ENCODE results near the gene TSTD2.
"Not testable (repeated sequence)": the region's sequence is repeated elsewhere in the genome, so short reads cannot be mapped to it uniquely, and the experiment has no call there.

The TSTD2 gene

GRCh38 chr9:97630591-97630990, 2.6 kb downstream of the TSTD2 start:
- DNase-seq (ENCODE audit: low read depth): no peak

GRCh38 chr9:97629156-97629555, 4.0 kb downstream of the TSTD2 start:
- no peak for DNase-seq (ENCODE audit: low read depth)

- no peak for DNase-seq (ENCODE audit: low read depth)
Observed at GRCh38 chr9:97628668-97629067, 4.5 kb downstream of the TSTD2 start.

GRCh38 chr9:97627624-97628023, 5.5 kb downstream of the TSTD2 start:
- no peak for DNase-seq (ENCODE audit: low read depth)

- no peak for DNase-seq (ENCODE audit: low read depth)
Observed at GRCh38 chr9:97625620-97626019, 7.5 kb downstream of the TSTD2 start.

- DNase-seq (ENCODE audit: low read depth): no peak
Observed at GRCh38 chr9:97623946-97624345, 9.2 kb downstream of the TSTD2 start.

- DNase-seq (ENCODE audit: low read depth): not testable (repeated sequence)
Observed at GRCh38 chr9:97622483-97622882, 10.7 kb downstream of the TSTD2 start.

- not testable (repeated sequence) for DNase-seq (ENCODE audit: low read depth)
Observed at GRCh38 chr9:97620063-97620462, 13.1 kb downstream of the TSTD2 start.

GRCh38 chr9:97617939-97618416, 15.2 kb downstream of the TSTD2 start:
- DNase-seq (ENCODE audit: low read depth): no peak

GRCh38 chr9:97615439-97616072, 17.6 kb downstream of the TSTD2 start:
- DNase-seq (ENCODE audit: low read depth): no peak

GRCh38 chr9:97604901-97605645, 28.1 kb downstream of the TSTD2 start:
- DNase-seq (ENCODE audit: low read depth): no peak

- no peak for DNase-seq (ENCODE audit: low read depth)
Observed at GRCh38 chr9:97602430-97602829, 30.7 kb downstream of the TSTD2 start.

GRCh38 chr9:97601228-97601898, 31.8 kb downstream of the TSTD2 start:
- no peak for DNase-seq (ENCODE audit: low read depth)

GRCh38 chr9:97600531-97601227, 32.5 kb downstream of the TSTD2 start:
- DNase-seq (ENCODE audit: low read depth): no peak

- DNase-seq (ENCODE audit: low read depth): no peak
Observed at GRCh38 chr9:97599314-97599846, 33.8 kb downstream of the TSTD2 start.

GRCh38 chr9:97598461-97599288, 34.5 kb downstream of the TSTD2 start:
- peak; percentile 47 for DNase-seq (ENCODE audit: low read depth)

GRCh38 chr9:97596906-97597305, 36.3 kb downstream of the TSTD2 start:
- no peak for DNase-seq (ENCODE audit: low read depth)

GRCh38 chr9:97594381-97594921, 38.7 kb downstream of the TSTD2 start:
- DNase-seq (ENCODE audit: low read depth): no peak

GRCh38 chr9:97593960-97594359, 39.2 kb downstream of the TSTD2 start:
- DNase-seq (ENCODE audit: low read depth): no peak

- no peak for DNase-seq (ENCODE audit: low read depth)
Observed at GRCh38 chr9:97592126-97592525, 41.0 kb downstream of the TSTD2 start.

- DNase-seq (ENCODE audit: low read depth): no peak
Observed at GRCh38 chr9:97591535-97591934, 41.6 kb downstream of the TSTD2 start.

All from HS-27A (cell line).